Liver (tissue), 3 donors: ENCODE data around the gene CLDN10.

Source experiments
- ATF3 ChIP-seq: IDR thresholded peaks from 2 replicates; pipeline ENCODE4 v1.6.1; 2016; ENCODE audit warnings: antibody characterized with exemption
- EGR1 ChIP-seq, 2 donors: IDR thresholded peaks; 2 replicates each; pipeline ENCODE4 v1.6.1; 2016 to 2018; ENCODE audit warnings: antibody characterized with exemption in 2 of 2, low read depth in 2 of 2
- GABPA ChIP-seq, 2 donors: IDR thresholded peaks in 1 of 2; conservative IDR thresholded peaks in 1 of 2; 2 replicates each; pipeline ENCODE4 v1.6.1; 2016; ENCODE audit warnings: antibody characterized with exemption in 2 of 2, mild to moderate bottlenecking in 1 of 2, moderate library complexity in 1 of 2
- JUND ChIP-seq, 2 donors: IDR thresholded peaks; 2 replicates each; pipeline ENCODE4 v1.6.1; 2016; ENCODE audit warnings: antibody characterized with exemption in 2 of 2
- MAX ChIP-seq: IDR thresholded peaks from 2 replicates; pipeline ENCODE4 v1.6.1; 2016; ENCODE audit warnings: antibody characterized with exemption
- RAD21 ChIP-seq, 2 donors: IDR thresholded peaks; 2 replicates each; pipeline ENCODE4 v1.6.1; 2016; ENCODE audit warnings: antibody characterized with exemption in 2 of 2, mild to moderate bottlenecking in 2 of 2
- REST ChIP-seq: IDR thresholded peaks from 2 replicates; pipeline ENCODE4 v1.6.1; 2016; ENCODE audit warnings: antibody characterized with exemption, mild to moderate bottlenecking
- RXRA ChIP-seq, 2 donors: IDR thresholded peaks; 2 replicates each; pipeline ENCODE4 v1.6.1; 2017 to 2018; ENCODE audit warnings: antibody characterized with exemption in 2 of 2, mild to moderate bottlenecking in 1 of 2
- SP1 ChIP-seq: IDR thresholded peaks from 2 replicates; pipeline ENCODE4 v1.6.1; 2018; ENCODE audit warnings: antibody characterized with exemption, mild to moderate bottlenecking
- YY1 ChIP-seq: IDR thresholded peaks from 2 replicates; pipeline ENCODE4 v1.6.1; 2016; ENCODE audit warnings: antibody characterized with exemption, mild to moderate bottlenecking
- TF ChIP-seq, protein P1 (sequence below): fragments of 150-350 bp; IDR thresholded peaks from 2 replicates; pipeline ENCODE4 v1.5.1; 2017; ENCODE audit warnings: improper control_type of control experiment, low read depth, low read length; ENCODE audit not compliant: missing input control
- donor health status: healthy.
- donor health status: healthy.

- TF ChIP-seq, protein P1, sequence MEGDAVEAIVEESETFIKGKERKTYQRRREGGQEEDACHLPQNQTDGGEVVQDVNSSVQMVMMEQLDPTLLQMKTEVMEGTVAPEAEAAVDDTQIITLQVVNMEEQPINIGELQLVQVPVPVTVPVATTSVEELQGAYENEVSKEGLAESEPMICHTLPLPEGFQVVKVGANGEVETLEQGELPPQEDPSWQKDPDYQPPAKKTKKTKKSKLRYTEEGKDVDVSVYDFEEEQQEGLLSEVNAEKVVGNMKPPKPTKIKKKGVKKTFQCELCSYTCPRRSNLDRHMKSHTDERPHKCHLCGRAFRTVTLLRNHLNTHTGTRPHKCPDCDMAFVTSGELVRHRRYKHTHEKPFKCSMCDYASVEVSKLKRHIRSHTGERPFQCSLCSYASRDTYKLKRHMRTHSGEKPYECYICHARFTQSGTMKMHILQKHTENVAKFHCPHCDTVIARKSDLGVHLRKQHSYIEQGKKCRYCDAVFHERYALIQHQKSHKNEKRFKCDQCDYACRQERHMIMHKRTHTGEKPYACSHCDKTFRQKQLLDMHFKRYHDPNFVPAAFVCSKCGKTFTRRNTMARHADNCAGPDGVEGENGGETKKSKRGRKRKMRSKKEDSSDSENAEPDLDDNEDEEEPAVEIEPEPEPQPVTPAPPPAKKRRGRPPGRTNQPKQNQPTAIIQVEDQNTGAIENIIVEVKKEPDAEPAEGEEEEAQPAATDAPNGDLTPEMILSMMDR = no peak
- no peak for TF ChIP-seq REST
- no peak for TF ChIP-seq YY1
- no peak for TF ChIP-seq JUND (IDR thresholded peaks at IDR 0.05)
- TF ChIP-seq GABPA (IDR thresholded peaks at IDR 0.05 in 1 of 2, conservative IDR thresholded peaks at IDR 0.05 in 1 of 2) = no peak
- no peak for TF ChIP-seq SP1
- TF ChIP-seq EGR1 (IDR thresholded peaks at IDR 0.05; ENCODE audit: low read depth in 2 of 2) = no peak
- no peak for TF ChIP-seq MAX
- no peak for TF ChIP-seq RAD21 (IDR thresholded peaks at IDR 0.05)
- no peak for TF ChIP-seq ATF3
- TF ChIP-seq RXRA (IDR thresholded peaks at IDR 0.05) = no peak
These were observed 75.1 kb downstream of the CLDN10 start for GRCh38 chr13:95627590-95627989.
